Esophagus (tissue), 2 donors: Measurements from ENCODE around the gene SLC26A6. TPM values are rescaled to one million over a fixed set of nuclear protein-coding genes. Genes with fewer than 3 reads are reported as not detected.

ENCODE experiments used
- H3K27ac ChIP-seq, 2 donors: one replicate each; pipeline ENCODE4 v1.5.1; 2013; ENCODE audit warnings: low read depth in 2 of 2, mild to moderate bottlenecking in 2 of 2, inconsistent platforms in 1 of 2, low read length in 1 of 2, moderate library complexity in 1 of 2
- H3K27me3 ChIP-seq, 2 donors: one replicate each; pipeline ENCODE4 v1.6.1; 2013; ENCODE audit warnings: low read length in 2 of 2, control low read depth in 1 of 2, mild to moderate bottlenecking in 1 of 2; ENCODE audit not compliant: insufficient read depth in 2 of 2, control insufficient read depth in 1 of 2
- H3K36me3 ChIP-seq, 2 donors: one replicate each; pipeline ENCODE4 v1.6.1; 2013; ENCODE audit warnings: low read length in 1 of 2; ENCODE audit not compliant: control insufficient read depth in 2 of 2, insufficient read depth in 2 of 2
- H3K4me1 ChIP-seq, 2 donors: one replicate each; pipeline ENCODE4 v1.6.1; 2013; ENCODE audit warnings: low read length in 1 of 2; ENCODE audit not compliant: control insufficient read depth in 2 of 2, insufficient read depth in 2 of 2
- H3K4me3 ChIP-seq, 2 donors: one replicate each; pipeline ENCODE4 v1.5.1; 2013; ENCODE audit warnings: low read length in 2 of 2, mild to moderate bottlenecking in 2 of 2, low read depth in 1 of 2, moderate library complexity in 1 of 2
- H3K9me3 ChIP-seq, 2 donors: one replicate each; pipeline ENCODE4 v1.6.1; 2013; ENCODE audit warnings: mild to moderate bottlenecking in 2 of 2, low read depth in 1 of 2, low read length in 1 of 2, moderate library complexity in 1 of 2; ENCODE audit not compliant: control insufficient read depth in 2 of 2, insufficient read depth in 1 of 2
- WGBS, 2 donors: extraction: QIAGEN DNeasy Blood & Tissue Kit; methylation state at CpG; one replicate each; pipeline ENCODE4 v1.1.7; 2013; 5-methylcytosine and 5-hydroxymethylcytosine counted together
- polyA plus RNA-seq, 2 donors: library from polyadenylated mRNA; stranded (reverse); fragments of 200-250 nt; gene quantifications; one replicate each; pipeline ENCODE4 v1.2.3, GENCODE V29; 2013
- donor health status: healthy with polysubstance abuse.
- donor health status: Bipolar disorder and iron deficiency.

Gene SLC26A6
- polyA plus RNA-seq, 2 donors = 6.4 to 20.8 TPM

DNA sequence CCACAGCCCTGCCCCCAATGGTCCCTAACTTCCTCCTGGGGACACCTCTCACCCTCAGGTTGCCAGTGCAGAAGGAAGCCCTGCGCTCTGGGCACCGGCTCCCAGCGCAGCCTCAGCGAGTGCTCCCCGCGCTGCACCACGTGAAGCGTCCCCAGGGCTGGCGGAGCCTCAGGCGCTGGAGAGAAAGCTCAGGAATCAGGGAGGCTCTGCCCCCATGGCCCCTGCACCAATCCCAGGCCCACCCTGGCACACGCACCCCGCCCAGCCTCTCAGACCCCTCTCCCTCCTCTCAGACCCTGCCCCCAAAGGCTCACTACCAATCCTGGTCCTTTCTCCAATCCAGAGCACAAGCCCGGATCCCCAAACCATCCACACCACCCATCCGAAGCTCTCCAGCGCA is 47.0 kb downstream of the SLC26A6 start:
- Histone ChIP-seq H3K27ac (no peak overlapping the region), H3K4me3 (no peak overlapping the region), H3K36me3 (peaks cover 0 to 39% of the 10 kb centered on the region in 2 donors), H3K4me1 (peaks cover 0 to 5% of the 10 kb centered on the region in 2 donors), H3K9me3 (no peaks in the 10 kb centered on the region), H3K27me3 (no peaks in the 10 kb centered on the region)
- WGBS, 2 donors = 77 to 78% methylated on average over 15 of the region's 15 CpGs

DNA sequence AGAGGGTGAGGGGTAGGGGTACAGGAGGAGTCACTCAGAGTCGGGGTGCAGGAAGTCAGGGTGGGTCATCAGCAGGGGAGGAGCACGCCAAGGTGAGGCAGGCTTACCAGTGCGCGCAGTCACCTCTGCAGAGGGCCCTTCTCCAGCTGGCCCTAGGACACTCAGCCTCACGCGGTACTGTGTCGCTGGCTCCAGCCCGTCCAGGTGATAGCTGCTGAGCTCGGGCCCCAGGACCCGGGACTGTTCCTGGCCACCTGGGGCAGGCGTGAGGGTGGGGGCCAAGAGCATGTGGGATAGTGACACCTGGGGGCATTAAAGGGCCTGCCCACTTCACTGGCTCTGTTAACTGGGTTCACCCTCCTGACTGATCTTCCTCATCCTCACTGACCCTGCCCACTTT is 47.6 kb downstream of the SLC26A6 start:
- H3K36me3 ChIP-seq = peaks cover 0 to 37% of the 10 kb centered on the region in 2 donors

DNA sequence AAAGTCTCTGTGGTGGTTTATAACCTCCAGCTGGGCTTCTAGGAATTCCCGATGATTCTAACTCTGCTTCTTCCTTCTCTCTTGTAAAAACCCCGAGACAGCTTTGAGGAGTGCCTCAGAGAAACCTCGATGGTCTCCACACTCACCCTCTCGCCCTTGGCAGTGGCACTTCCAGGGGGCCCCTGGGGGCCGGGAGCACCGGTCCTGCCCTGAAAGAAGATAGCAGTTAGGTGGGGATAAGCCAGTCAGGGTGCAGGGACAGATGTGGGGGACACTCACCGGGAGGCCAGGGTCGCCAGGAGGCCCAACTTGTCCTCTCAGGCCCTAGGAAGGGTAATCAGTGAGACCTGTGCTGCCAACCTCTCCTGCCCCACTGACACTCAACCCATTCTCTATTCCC is 49.9 kb downstream of the SLC26A6 start:
- peaks cover 0 to 31% of the 10 kb centered on the region in 2 donors for H3K36me3 ChIP-seq
- H3K27me3 ChIP-seq = no peaks in the 10 kb centered on the region
- H3K9me3 ChIP-seq = no peaks in the 10 kb centered on the region
- no peak overlapping the region for H3K27ac ChIP-seq
- 79 to 92% methylated on average over 8 of the region's 8 CpGs for WGBS, 2 donors
- H3K4me3 ChIP-seq = no peak overlapping the region
- no peaks in the 10 kb centered on the region for H3K4me1 ChIP-seq

More for the DNA sequence above, 47.6 kb downstream of the SLC26A6 start:
- WGBS, 2 donors = 77 to 83% methylated on average over 11 of the region's 11 CpGs
- Histone ChIP-seq H3K4me3 (no peak overlapping the region), H3K4me1 (peaks cover 0 to 2% of the 10 kb centered on the region in 2 donors), H3K9me3 (no peaks in the 10 kb centered on the region), H3K27ac (no peak overlapping the region), H3K27me3 (no peaks in the 10 kb centered on the region)

DNA sequence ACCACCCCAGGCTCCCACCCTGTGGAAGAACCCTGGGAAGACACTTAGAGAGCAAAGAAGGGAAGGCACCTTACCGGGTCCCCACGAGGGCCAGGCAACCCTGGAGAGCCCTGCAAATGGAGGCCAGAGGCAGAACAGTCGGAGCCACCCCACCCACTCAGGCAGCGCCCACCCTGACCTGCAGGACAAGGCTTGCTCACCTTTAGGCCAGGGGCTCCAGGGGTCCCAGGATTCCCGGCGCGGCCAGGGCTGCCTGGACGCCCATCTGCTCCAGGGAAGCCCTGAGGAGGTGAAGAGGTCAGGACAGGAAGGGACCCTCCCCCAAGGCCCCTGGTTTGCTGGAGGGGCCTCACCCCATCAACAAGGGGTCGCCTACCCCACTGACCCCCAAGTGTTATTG is 50.4 kb downstream of the SLC26A6 start:
- Histone ChIP-seq H3K9me3 (no peaks in the 10 kb centered on the region), H3K36me3 (peaks cover 0 to 26% of the 10 kb centered on the region in 2 donors), H3K4me1 (no peaks in the 10 kb centered on the region), H3K27me3 (no peaks in the 10 kb centered on the region), H3K27ac (no peak overlapping the region), H3K4me3 (no peak overlapping the region)
- 87 to 91% methylated on average over 9 of the region's 9 CpGs for WGBS, 2 donors

DNA sequence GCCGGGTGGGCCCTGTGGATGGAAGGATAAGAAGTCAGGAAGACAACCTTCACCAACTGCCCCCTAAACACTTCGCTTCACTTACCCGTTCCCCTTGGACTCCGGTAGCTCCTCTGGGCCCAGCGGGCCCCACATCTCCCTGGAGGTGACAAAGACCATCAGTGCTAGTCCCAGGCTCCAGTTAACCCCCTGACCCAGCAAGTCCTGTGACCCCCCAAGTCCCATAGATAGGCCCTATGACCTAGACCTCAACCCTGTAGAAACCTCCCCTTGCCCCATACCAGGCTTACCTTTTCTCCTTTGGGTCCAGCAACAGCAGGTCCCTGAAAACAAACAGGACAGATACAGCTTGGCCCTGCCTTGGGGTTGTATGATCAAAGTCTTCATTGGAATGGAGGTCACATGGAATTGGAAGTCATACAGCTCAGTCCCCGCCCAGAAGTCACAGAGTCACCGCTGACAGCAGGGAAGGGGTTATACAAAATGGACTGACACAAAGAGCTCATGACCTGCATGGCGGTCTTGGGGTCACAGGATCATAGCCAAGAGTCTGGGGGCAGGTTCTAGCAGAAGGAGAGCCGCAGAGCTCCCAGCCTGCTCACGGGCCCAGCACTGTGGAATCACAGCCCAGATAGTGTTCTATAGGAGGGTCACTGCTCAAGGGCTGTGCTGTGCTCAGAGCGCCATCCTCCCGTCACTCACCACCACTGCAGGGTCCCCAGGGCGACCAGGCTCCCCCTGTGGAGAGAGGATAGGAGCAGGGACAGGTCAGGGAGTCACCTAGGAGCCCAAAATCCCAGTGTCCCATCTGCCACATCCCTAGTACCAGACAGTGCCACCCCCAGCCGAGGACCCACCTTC is 53.4 kb downstream of the SLC26A6 start:
- Histone ChIP-seq H3K4me3 (no peak overlapping the region), H3K36me3 (peaks cover 0 to 19% of the 10 kb centered on the region in 2 donors), H3K27me3 (no peaks in the 10 kb centered on the region), H3K9me3 (peaks cover 0 to 2% of the 10 kb centered on the region in 2 donors), H3K4me1 (no peaks in the 10 kb centered on the region), H3K27ac (no peak overlapping the region)
- WGBS, 2 donors = 87 to 88% methylated on average over 14 of the region's 14 CpGs

DNA sequence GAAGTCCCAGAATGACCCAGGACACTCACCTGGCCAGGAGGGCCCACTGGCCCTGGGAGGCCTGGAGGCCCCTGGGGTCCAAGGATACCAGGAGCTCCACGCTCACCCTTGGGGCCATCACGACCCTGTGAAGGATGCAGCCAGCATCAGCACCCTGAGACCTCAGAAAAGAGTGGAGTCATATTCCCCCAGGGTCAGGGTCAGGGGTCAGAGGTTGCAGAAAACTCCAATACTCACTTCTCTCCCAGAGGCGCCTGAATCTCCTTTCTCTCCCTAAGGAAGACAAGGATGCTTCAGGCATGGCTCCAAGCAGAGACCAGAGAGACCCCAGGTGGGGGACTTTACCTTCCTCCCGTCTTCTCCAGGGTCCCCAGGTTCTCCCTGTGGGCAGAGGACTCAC is 58.6 kb downstream of the SLC26A6 start:
- WGBS, 2 donors = 84 to 88% methylated on average over 4 of the region's 4 CpGs
- H3K36me3 ChIP-seq = peaks cover 0 to 23% of the 10 kb centered on the region in 2 donors
- H3K27me3 ChIP-seq = no peaks in the 10 kb centered on the region
- peaks cover 0 to 2% of the 10 kb centered on the region in 2 donors for H3K9me3 ChIP-seq
- H3K27ac ChIP-seq = no peak overlapping the region
- no peak overlapping the region for H3K4me3 ChIP-seq
- no peaks in the 10 kb centered on the region for H3K4me1 ChIP-seq

Other genes starting within 250 kb of the SLC26A6 start
- gene PLXNB1, start 205.4 kb downstream of the SLC26A6 start, polyA plus RNA-seq = 100 to 1,000 TPM in 1 of 2 donors, 10 to 100 TPM in 1; 73.4 to 298 TPM
- gene CCDC51, start 195.3 kb downstream of the SLC26A6 start, polyA plus RNA-seq = 10 to 100 TPM in 1 of 2 donors, 1 to 10 TPM in 1; 7.0 to 15.5 TPM
- gene TMA7, start 195.2 kb downstream of the SLC26A6 start, polyA plus RNA-seq = 100 to 1,000 TPM; 364 to 613 TPM
- gene ATRIP, start 188.7 kb downstream of the SLC26A6 start, polyA plus RNA-seq = 1 to 10 TPM; 4.9 to 5.7 TPM
- 10 to 100 TPM; 54.0 to 94.9 TPM for gene SHISA5, start 131.3 kb downstream of the SLC26A6 start, polyA plus RNA-seq
- 1 to 10 TPM; 3.8 to 9.2 TPM for gene PFKFB4, start 78.7 kb downstream of the SLC26A6 start, polyA plus RNA-seq
- 1 to 10 TPM; 2.3 to 7.2 TPM for gene UCN2, start 71.7 kb downstream of the SLC26A6 start, polyA plus RNA-seq
- gene COL7A1, start 40.1 kb downstream of the SLC26A6 start, polyA plus RNA-seq = 100 to 1,000 TPM in 1 of 2 donors, 10 to 100 TPM in 1; 60.7 to 265 TPM
- gene UQCRC1, start 25.8 kb downstream of the SLC26A6 start, polyA plus RNA-seq = 100 to 1,000 TPM; 192 to 264 TPM
- not detected for gene TMEM89, start 13.7 kb downstream of the SLC26A6 start, polyA plus RNA-seq
- under 1 TPM; 0.36 to 0.77 TPM for gene CELSR3, start 27.4 kb upstream of the SLC26A6 start, polyA plus RNA-seq
- gene NCKIPSD, start 50.5 kb upstream of the SLC26A6 start, polyA plus RNA-seq = 1 to 10 TPM; 7.6 to 8.2 TPM
- gene IP6K2, start 81.8 kb upstream of the SLC26A6 start, polyA plus RNA-seq = 100 to 1,000 TPM in 1 of 2 donors, 10 to 100 TPM in 1; 67.8 to 110 TPM
- gene PRKAR2A, start 212.4 kb upstream of the SLC26A6 start, polyA plus RNA-seq = 10 to 100 TPM in 1 of 2 donors, 1 to 10 TPM in 1; 7.2 to 11.3 TPM